Cardiac fibroblast (primary cell): ENCODE data around the gene TM7SF2.

Experiments
- DNase-seq, 2 donors: peaks; one replicate each; pipeline versions ENCODE4 v3.0.0 to v3.0.0-alpha.2; 2010; ENCODE audit warnings: low read depth in 2 of 2
- H3K4me3 ChIP-seq, 2 donors: replicated peaks in 1 of 2; 1 replicate in 1 of 2; 2 replicates in 1 of 2; pipeline ENCODE4 v1.5.1; 2011; ENCODE audit warnings: low read depth in 2 of 2, low read length in 2 of 2, mild to moderate bottlenecking in 2 of 2, moderate library complexity in 1 of 2
- CTCF ChIP-seq: IDR thresholded peaks from one replicate; pipeline ENCODE4 v1.5.1; 2011; ENCODE audit warnings: low read depth, mild to moderate bottlenecking, low read length, inconsistent platforms

TM7SF2 gene

GRCh38 chr11:65163684-65164083, 52.0 kb downstream of the TM7SF2 start:
- no peak for TF ChIP-seq CTCF
- no peak overlapping the region for H3K4me3 ChIP-seq
- no peak for DNase-seq
